SH-SY5Y (cell line): ENCODE results near the gene DNPEP.

ENCODE experiments used
- GATA2 ChIP-seq: IDR thresholded peaks from 2 replicates; pipeline ENCODE4 v1.6.1; 2011; ENCODE audit warnings: mild to moderate bottlenecking, low read depth, low read length
- GATA3 ChIP-seq: IDR thresholded peaks from 2 replicates; pipeline ENCODE4 v1.6.1; 2011; ENCODE audit warnings: low read depth, mild to moderate bottlenecking, low read length, moderate library complexity

GRCh38 chr2:219425238-219426067, 37.7 kb upstream of the DNPEP start:
- no peak for TF ChIP-seq GATA2
- no peak for TF ChIP-seq GATA3
